ENCODE measurements around the gene POLR3K.

POLR3K gene

GRCh38 chr16:63466-63865, 10.1 kb upstream of the POLR3K start:
- H3K4me3 ChIP-seq (ENCODE audit: low read depth, low read length), result no peak overlapping the region
- H3K36me3 ChIP-seq (ENCODE audit: control insufficient read depth, insufficient read depth, low read length), result peaks cover 48% of the 10 kb centered on the region
- no peaks in the 10 kb centered on the region for H3K27me3 ChIP-seq (ENCODE audit: control insufficient read depth, insufficient read depth, low read length)
- H3K9me3 ChIP-seq (ENCODE audit: control insufficient read depth, insufficient read depth, low read length), result no peaks in the 10 kb centered on the region
- no peak overlapping the region for H3K9ac ChIP-seq (ENCODE audit: low read depth, low read length)
- H3K27ac ChIP-seq (ENCODE audit: low read depth, low read length), result no peak overlapping the region
- H3K4me1 ChIP-seq (ENCODE audit: control insufficient read depth, insufficient read depth, low read length), result no peaks in the 10 kb centered on the region

GRCh38 chr16:62968-63391, 9.6 kb upstream of the POLR3K start:
- peaks cover 53% of the 10 kb centered on the region for H3K36me3 ChIP-seq (ENCODE audit: control insufficient read depth, insufficient read depth, low read length)
- no peak overlapping the region for H3K9ac ChIP-seq (ENCODE audit: low read depth, low read length)
- H3K9me3 ChIP-seq (ENCODE audit: control insufficient read depth, insufficient read depth, low read length), result no peaks in the 10 kb centered on the region
- H3K4me3 ChIP-seq (ENCODE audit: low read depth, low read length), result no peak overlapping the region
- no peaks in the 10 kb centered on the region for H3K4me1 ChIP-seq (ENCODE audit: control insufficient read depth, insufficient read depth, low read length)
- H3K27ac ChIP-seq (ENCODE audit: low read depth, low read length), result no peak overlapping the region
- H3K27me3 ChIP-seq (ENCODE audit: control insufficient read depth, insufficient read depth, low read length), result no peaks in the 10 kb centered on the region

- Histone ChIP-seq H3K4me1 (ENCODE audit: control insufficient read depth, insufficient read depth, low read length) (no peaks in the 10 kb centered on the region), H3K9ac (ENCODE audit: low read depth, low read length) (no peak overlapping the region), H3K27me3 (ENCODE audit: control insufficient read depth, insufficient read depth, low read length) (no peaks in the 10 kb centered on the region), H3K36me3 (ENCODE audit: control insufficient read depth, insufficient read depth, low read length) (peaks cover 58% of the 10 kb centered on the region), H3K27ac (ENCODE audit: low read depth, low read length) (no peak overlapping the region), H3K4me3 (ENCODE audit: low read depth, low read length) (no peak overlapping the region), H3K9me3 (ENCODE audit: control insufficient read depth, insufficient read depth, low read length) (no peaks in the 10 kb centered on the region)
Measured at GRCh38 chr16:62283-62967, 9.0 kb upstream of the POLR3K start.

GRCh38 chr16:61879-62281, 8.5 kb upstream of the POLR3K start:
- Histone ChIP-seq H3K27ac (ENCODE audit: low read depth, low read length) (no peak overlapping the region), H3K36me3 (ENCODE audit: control insufficient read depth, insufficient read depth, low read length) (peaks cover 64% of the 10 kb centered on the region), H3K4me1 (ENCODE audit: control insufficient read depth, insufficient read depth, low read length) (no peaks in the 10 kb centered on the region), H3K9me3 (ENCODE audit: control insufficient read depth, insufficient read depth, low read length) (no peaks in the 10 kb centered on the region), H3K4me3 (ENCODE audit: low read depth, low read length) (no peak overlapping the region), H3K27me3 (ENCODE audit: control insufficient read depth, insufficient read depth, low read length) (no peaks in the 10 kb centered on the region), H3K9ac (ENCODE audit: low read depth, low read length) (no peak overlapping the region)

- H3K4me1 ChIP-seq (ENCODE audit: control insufficient read depth, insufficient read depth, low read length), result no peaks in the 10 kb centered on the region
- H3K27me3 ChIP-seq (ENCODE audit: control insufficient read depth, insufficient read depth, low read length), result no peaks in the 10 kb centered on the region
- no peak overlapping the region for H3K27ac ChIP-seq (ENCODE audit: low read depth, low read length)
- H3K4me3 ChIP-seq (ENCODE audit: low read depth, low read length), result no peak overlapping the region
- H3K36me3 ChIP-seq (ENCODE audit: control insufficient read depth, insufficient read depth, low read length), result peaks cover 71% of the 10 kb centered on the region
- H3K9me3 ChIP-seq (ENCODE audit: control insufficient read depth, insufficient read depth, low read length), result no peaks in the 10 kb centered on the region
- no peak overlapping the region for H3K9ac ChIP-seq (ENCODE audit: low read depth, low read length)
Measured at GRCh38 chr16:60929-61878, 7.8 kb upstream of the POLR3K start.

GRCh38 chr16:60166-60565, 6.8 kb upstream of the POLR3K start:
- no peaks in the 10 kb centered on the region for H3K9me3 ChIP-seq (ENCODE audit: control insufficient read depth, insufficient read depth, low read length)
- no peak overlapping the region for H3K9ac ChIP-seq (ENCODE audit: low read depth, low read length)
- H3K4me1 ChIP-seq (ENCODE audit: control insufficient read depth, insufficient read depth, low read length), result no peaks in the 10 kb centered on the region
- no peaks in the 10 kb centered on the region for H3K27me3 ChIP-seq (ENCODE audit: control insufficient read depth, insufficient read depth, low read length)
- no peak overlapping the region for H3K4me3 ChIP-seq (ENCODE audit: low read depth, low read length)
- H3K27ac ChIP-seq (ENCODE audit: low read depth, low read length), result no peak overlapping the region
- H3K36me3 ChIP-seq (ENCODE audit: control insufficient read depth, insufficient read depth, low read length), result peaks cover 81% of the 10 kb centered on the region

- no peak overlapping the region for H3K9ac ChIP-seq (ENCODE audit: low read depth, low read length)
- no peak overlapping the region for H3K4me3 ChIP-seq (ENCODE audit: low read depth, low read length)
- no peaks in the 10 kb centered on the region for H3K27me3 ChIP-seq (ENCODE audit: control insufficient read depth, insufficient read depth, low read length)
- H3K4me1 ChIP-seq (ENCODE audit: control insufficient read depth, insufficient read depth, low read length), result no peaks in the 10 kb centered on the region
- H3K27ac ChIP-seq (ENCODE audit: low read depth, low read length), result no peak overlapping the region
- no peaks in the 10 kb centered on the region for H3K9me3 ChIP-seq (ENCODE audit: control insufficient read depth, insufficient read depth, low read length)
- H3K36me3 ChIP-seq (ENCODE audit: control insufficient read depth, insufficient read depth, low read length), result peaks cover 80% of the 10 kb centered on the region
Measured at GRCh38 chr16:59440-60059, 6.1 kb upstream of the POLR3K start.

GRCh38 chr16:58491-59439, 5.4 kb upstream of the POLR3K start:
- no peaks in the 10 kb centered on the region for H3K27me3 ChIP-seq (ENCODE audit: control insufficient read depth, insufficient read depth, low read length)
- H3K9me3 ChIP-seq (ENCODE audit: control insufficient read depth, insufficient read depth, low read length), result no peaks in the 10 kb centered on the region
- no peak overlapping the region for H3K27ac ChIP-seq (ENCODE audit: low read depth, low read length)
- no peak overlapping the region for H3K4me3 ChIP-seq (ENCODE audit: low read depth, low read length)
- H3K36me3 ChIP-seq (ENCODE audit: control insufficient read depth, insufficient read depth, low read length), result peaks cover 74% of the 10 kb centered on the region
- H3K4me1 ChIP-seq (ENCODE audit: control insufficient read depth, insufficient read depth, low read length), result no peaks in the 10 kb centered on the region
- no peak overlapping the region for H3K9ac ChIP-seq (ENCODE audit: low read depth, low read length)

GRCh38 chr16:57711-58110, 4.3 kb upstream of the POLR3K start:
- Histone ChIP-seq H3K27me3 (ENCODE audit: control insufficient read depth, insufficient read depth, low read length) (no peaks in the 10 kb centered on the region), H3K9ac (ENCODE audit: low read depth, low read length) (no peak overlapping the region), H3K9me3 (ENCODE audit: control insufficient read depth, insufficient read depth, low read length) (no peaks in the 10 kb centered on the region), H3K4me3 (ENCODE audit: low read depth, low read length) (no peak overlapping the region), H3K36me3 (ENCODE audit: control insufficient read depth, insufficient read depth, low read length) (peaks cover 65% of the 10 kb centered on the region), H3K27ac (ENCODE audit: low read depth, low read length) (no peak overlapping the region), H3K4me1 (ENCODE audit: control insufficient read depth, insufficient read depth, low read length) (no peaks in the 10 kb centered on the region)

GRCh38 chr16:56231-56927, 3.0 kb upstream of the POLR3K start:
- Histone ChIP-seq H3K27ac (ENCODE audit: low read depth, low read length) (no peak overlapping the region), H3K4me1 (ENCODE audit: control insufficient read depth, insufficient read depth, low read length) (no peaks in the 10 kb centered on the region), H3K4me3 (ENCODE audit: low read depth, low read length) (no peak overlapping the region), H3K27me3 (ENCODE audit: control insufficient read depth, insufficient read depth, low read length) (no peaks in the 10 kb centered on the region), H3K9ac (ENCODE audit: low read depth, low read length) (no peak overlapping the region; the same call in 1 of the 2 replicates), H3K9me3 (ENCODE audit: control insufficient read depth, insufficient read depth, low read length) (no peaks in the 10 kb centered on the region), H3K36me3 (ENCODE audit: control insufficient read depth, insufficient read depth, low read length) (peaks cover 61% of the 10 kb centered on the region)
